ENCODE measurements around the gene EIF4A3. TPM values are rescaled to one million over a fixed set of nuclear protein-coding genes. Genes with fewer than 3 reads are reported as not detected.
A peak's percentile ranks its signal among the peaks of the same experiment; 100 is the strongest.
"Not testable (repeated sequence)": the region's sequence is repeated elsewhere in the genome, so short reads cannot be mapped to it uniquely, and the experiment has no call there.

EIF4A3 gene
- total RNA-seq, 1 experiment from 2014 or later: 150 TPM

GRCh38 chr17:80101011-80101945, 45.6 kb downstream of the EIF4A3 start, which contains the start of gene GAA:
GAA (plus strand) TSS chr17:80101581; CDS start chr17:80104587, 3,006 bp downstream.
- peak; percentile 68 for DNase-seq (ENCODE audit: low read depth)

GRCh38 chr17:80100035-80100323, 46.9 kb downstream of the EIF4A3 start:
- no peak for DNase-seq (ENCODE audit: low read depth)

GRCh38 chr17:80099291-80100034, 47.5 kb downstream of the EIF4A3 start:
- DNase-seq (ENCODE audit: low read depth): no peak

GRCh38 chr17:80097844-80098691, 48.9 kb downstream of the EIF4A3 start:
- DNase-seq (ENCODE audit: low read depth): no peak

- DNase-seq (ENCODE audit: low read depth): no peak
Measured at GRCh38 chr17:80097127-80097621, 49.8 kb downstream of the EIF4A3 start.

GRCh38 chr17:80096561-80097021, 50.3 kb downstream of the EIF4A3 start:
- no peak for DNase-seq (ENCODE audit: low read depth)

GRCh38 chr17:80095844-80096475, 51.0 kb downstream of the EIF4A3 start:
- DNase-seq (ENCODE audit: low read depth): no peak

- DNase-seq (ENCODE audit: low read depth): no peak
Measured at GRCh38 chr17:80095038-80095843, 51.7 kb downstream of the EIF4A3 start.

- DNase-seq (ENCODE audit: low read depth): no peak
Measured at GRCh38 chr17:80092959-80093358, 54.0 kb downstream of the EIF4A3 start.

GRCh38 chr17:80091376-80091775, 55.6 kb downstream of the EIF4A3 start:
- no peak for DNase-seq (ENCODE audit: low read depth)

- not testable (repeated sequence) for DNase-seq (ENCODE audit: low read depth)
Measured at GRCh38 chr17:80090164-80090563, 56.8 kb downstream of the EIF4A3 start.

- DNase-seq (ENCODE audit: low read depth): no peak
Measured at GRCh38 chr17:80089762-80090161, 57.2 kb downstream of the EIF4A3 start.

GRCh38 chr17:80087346-80088265, 59.3 kb downstream of the EIF4A3 start:
- no peak for DNase-seq (ENCODE audit: low read depth)

GRCh38 chr17:80086616-80087015, 60.3 kb downstream of the EIF4A3 start:
- DNase-seq (ENCODE audit: low read depth): no peak

GRCh38 chr17:80086081-80086480, 60.8 kb downstream of the EIF4A3 start:
- DNase-seq (ENCODE audit: low read depth): no peak

- DNase-seq (ENCODE audit: low read depth): no peak
Measured at GRCh38 chr17:80084773-80085172, 62.2 kb downstream of the EIF4A3 start.
